Measurements from ENCODE around the gene UBE2O. TPM values are rescaled to one million over a fixed set of nuclear protein-coding genes. Genes with fewer than 3 reads are reported as not detected.

The UBE2O gene
- total RNA-seq, 1 experiment from 2014 or later: 68.9 TPM

DNA sequence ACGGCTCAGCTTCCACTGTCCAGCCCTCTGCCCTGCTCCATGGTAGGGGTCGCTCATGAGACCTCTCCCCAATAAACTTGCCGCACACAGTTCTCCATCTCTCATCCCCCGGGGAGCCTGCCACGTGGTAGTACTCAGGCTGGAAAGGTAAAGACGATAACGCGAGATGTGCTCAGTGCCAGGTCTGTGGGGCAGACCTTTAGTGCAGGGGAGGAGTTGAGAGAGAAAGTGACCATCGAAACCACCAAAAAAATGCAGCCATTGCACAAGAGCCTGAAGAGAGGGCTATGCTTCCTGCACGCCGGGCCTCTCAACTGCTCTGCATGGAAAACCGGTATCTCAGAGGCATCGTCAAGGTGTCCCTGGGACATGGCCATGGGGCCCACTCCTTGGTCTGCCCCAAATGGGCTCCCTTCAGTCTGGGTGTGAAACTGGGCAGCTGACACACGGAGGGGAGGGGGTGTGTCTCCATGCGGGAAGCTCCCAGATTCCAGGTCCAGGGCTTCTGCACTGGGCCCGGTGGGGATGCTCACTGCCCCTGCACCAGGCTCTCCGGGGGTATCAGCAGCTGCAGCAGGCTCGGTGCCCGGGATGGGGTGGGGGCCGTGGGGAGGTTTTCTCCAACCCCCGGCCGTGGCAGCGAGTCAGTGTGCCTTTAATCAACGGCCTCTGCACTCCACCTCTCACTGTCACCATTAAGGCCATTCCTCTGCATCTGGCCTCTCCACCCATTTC is 9.8 kb upstream of the UBE2O start (continued):
- TF ChIP-seq, protein P1, sequence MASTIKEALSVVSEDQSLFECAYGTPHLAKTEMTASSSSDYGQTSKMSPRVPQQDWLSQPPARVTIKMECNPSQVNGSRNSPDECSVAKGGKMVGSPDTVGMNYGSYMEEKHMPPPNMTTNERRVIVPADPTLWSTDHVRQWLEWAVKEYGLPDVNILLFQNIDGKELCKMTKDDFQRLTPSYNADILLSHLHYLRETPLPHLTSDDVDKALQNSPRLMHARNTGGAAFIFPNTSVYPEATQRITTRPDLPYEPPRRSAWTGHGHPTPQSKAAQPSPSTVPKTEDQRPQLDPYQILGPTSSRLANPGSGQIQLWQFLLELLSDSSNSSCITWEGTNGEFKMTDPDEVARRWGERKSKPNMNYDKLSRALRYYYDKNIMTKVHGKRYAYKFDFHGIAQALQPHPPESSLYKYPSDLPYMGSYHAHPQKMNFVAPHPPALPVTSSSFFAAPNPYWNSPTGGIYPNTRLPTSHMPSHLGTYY (CRISPR knock-in tag; IDR thresholded peaks at IDR 0.05): no peak
- TF ChIP-seq RELA (CRISPR knock-in tag; IDR thresholded peaks at IDR 0.05; ENCODE audit: borderline replicate concordance) (no peak), ZNF671 (CRISPR knock-in tag; IDR thresholded peaks at IDR 0.05) (no peak)

DNA sequence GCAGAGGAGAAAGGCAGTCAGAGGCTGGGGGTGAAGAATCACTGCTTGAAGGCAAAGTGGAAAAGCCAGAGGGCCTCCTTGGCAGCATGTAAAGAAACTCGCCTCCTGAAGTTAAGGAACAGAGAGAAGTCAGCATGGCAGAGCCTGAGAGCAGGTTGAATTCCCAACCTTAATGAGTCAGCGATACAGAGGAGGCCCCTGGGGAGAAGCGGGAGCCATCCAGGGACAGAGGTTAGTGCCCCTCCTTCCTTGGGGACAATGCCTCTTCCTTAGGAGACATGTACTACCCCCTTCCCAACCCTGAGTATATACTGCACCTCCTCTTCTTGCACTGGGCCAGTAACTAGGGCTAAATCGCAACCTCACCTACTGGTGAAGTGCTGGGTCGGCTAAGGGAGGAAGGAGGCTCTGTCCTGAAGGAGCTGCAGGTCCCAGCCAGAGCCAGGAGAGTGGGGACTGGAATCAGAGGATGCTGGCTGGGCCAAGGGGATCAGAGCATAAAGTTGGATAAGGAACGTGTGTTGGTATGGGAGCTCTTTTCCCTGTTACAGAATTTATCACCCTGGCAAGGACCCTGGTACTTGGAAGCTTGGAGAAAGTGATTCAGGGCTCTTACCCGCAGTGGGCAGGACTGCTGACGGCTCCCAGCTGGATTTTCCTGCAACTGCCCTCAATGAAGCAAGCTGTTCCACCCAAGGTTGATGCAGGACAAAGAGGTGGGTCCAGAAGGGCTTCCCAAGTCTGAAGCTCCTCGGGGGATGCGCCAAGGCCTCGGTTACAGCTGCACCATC is 9.0 kb upstream of the UBE2O start:
- Mint-ChIP-seq H3K36me3 (no peaks in the 10 kb centered on the region), H3K4me1 (peaks cover 22% of the 10 kb centered on the region), H3K27ac (no peak overlapping the region), H3K4me3 (no peak overlapping the region), H3K27me3 (ENCODE audit: low read depth) (peaks cover 2% of the 10 kb centered on the region; the same call in 1 of the 2 replicates), H3K9me3 (no peaks in the 10 kb centered on the region)
- ChIA-PET CTCF (interaction anchor here (0.6 to 2.8 kb wide), 11 partner anchors 29 to 162 kb away, joined by 3 to 14 read pairs (median 4); no protein-coding TSS in a partner anchor), POLR2A (interaction anchor here (0.6 kb wide), 1 partner anchor 137 kb away, joined by 6 read pairs; no protein-coding TSS in a partner anchor)
- no peak for DNase-seq (ENCODE audit: low spot score)
- ATAC-seq: no peak
- TF ChIP-seq CREM (CRISPR knock-in tag; IDR thresholded peaks at IDR 0.05) (no peak), NFYB (CRISPR knock-in tag; conservative IDR thresholded peaks at IDR 0.05; ENCODE audit: low read depth) (no peak), IRF2 (CRISPR knock-in tag; IDR thresholded peaks at IDR 0.05; ENCODE audit: borderline replicate concordance, low read depth) (no peak), EMX1 (CRISPR knock-in tag; IDR thresholded peaks at IDR 0.05) (no peak), ESRRA (CRISPR knock-in tag; IDR thresholded peaks at IDR 0.05; ENCODE audit: borderline replicate concordance) (no peak), ZBTB21 (CRISPR knock-in tag; IDR thresholded peaks at IDR 0.05; ENCODE audit: borderline replicate concordance) (no peak), ZNF317 (CRISPR knock-in tag; IDR thresholded peaks at IDR 0.05; ENCODE audit: borderline replicate concordance, low read depth) (no peak), ZNF671 (CRISPR knock-in tag; IDR thresholded peaks at IDR 0.05) (no peak)
- TF ChIP-seq, protein P2, sequence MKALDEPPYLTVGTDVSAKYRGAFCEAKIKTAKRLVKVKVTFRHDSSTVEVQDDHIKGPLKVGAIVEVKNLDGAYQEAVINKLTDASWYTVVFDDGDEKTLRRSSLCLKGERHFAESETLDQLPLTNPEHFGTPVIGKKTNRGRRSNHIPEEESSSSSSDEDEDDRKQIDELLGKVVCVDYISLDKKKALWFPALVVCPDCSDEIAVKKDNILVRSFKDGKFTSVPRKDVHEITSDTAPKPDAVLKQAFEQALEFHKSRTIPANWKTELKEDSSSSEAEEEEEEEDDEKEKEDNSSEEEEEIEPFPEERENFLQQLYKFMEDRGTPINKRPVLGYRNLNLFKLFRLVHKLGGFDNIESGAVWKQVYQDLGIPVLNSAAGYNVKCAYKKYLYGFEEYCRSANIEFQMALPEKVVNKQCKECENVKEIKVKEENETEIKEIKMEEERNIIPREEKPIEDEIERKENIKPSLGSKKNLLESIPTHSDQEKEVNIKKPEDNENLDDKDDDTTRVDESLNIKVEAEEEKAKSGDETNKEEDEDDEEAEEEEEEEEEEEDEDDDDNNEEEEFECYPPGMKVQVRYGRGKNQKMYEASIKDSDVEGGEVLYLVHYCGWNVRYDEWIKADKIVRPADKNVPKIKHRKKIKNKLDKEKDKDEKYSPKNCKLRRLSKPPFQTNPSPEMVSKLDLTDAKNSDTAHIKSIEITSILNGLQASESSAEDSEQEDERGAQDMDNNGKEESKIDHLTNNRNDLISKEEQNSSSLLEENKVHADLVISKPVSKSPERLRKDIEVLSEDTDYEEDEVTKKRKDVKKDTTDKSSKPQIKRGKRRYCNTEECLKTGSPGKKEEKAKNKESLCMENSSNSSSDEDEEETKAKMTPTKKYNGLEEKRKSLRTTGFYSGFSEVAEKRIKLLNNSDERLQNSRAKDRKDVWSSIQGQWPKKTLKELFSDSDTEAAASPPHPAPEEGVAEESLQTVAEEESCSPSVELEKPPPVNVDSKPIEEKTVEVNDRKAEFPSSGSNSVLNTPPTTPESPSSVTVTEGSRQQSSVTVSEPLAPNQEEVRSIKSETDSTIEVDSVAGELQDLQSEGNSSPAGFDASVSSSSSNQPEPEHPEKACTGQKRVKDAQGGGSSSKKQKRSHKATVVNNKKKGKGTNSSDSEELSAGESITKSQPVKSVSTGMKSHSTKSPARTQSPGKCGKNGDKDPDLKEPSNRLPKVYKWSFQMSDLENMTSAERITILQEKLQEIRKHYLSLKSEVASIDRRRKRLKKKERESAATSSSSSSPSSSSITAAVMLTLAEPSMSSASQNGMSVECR (CRISPR knock-in tag; IDR thresholded peaks at IDR 0.05; ENCODE audit: borderline replicate concordance): no peak
- TF ChIP-seq, protein P3, sequence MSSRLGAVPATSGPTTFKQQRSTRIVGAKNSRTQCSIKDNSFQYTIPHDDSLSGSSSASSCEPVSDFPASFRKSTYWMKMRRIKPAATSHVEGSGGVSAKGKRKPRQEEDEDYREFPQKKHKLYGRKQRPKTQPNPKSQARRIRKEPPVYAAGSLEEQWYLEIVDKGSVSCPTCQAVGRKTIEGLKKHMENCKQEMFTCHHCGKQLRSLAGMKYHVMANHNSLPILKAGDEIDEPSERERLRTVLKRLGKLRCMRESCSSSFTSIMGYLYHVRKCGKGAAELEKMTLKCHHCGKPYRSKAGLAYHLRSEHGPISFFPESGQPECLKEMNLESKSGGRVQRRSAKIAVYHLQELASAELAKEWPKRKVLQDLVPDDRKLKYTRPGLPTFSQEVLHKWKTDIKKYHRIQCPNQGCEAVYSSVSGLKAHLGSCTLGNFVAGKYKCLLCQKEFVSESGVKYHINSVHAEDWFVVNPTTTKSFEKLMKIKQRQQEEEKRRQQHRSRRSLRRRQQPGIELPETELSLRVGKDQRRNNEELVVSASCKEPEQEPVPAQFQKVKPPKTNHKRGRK (CRISPR knock-in tag; IDR thresholded peaks at IDR 0.05; ENCODE audit: borderline replicate concordance): no peak

DNA sequence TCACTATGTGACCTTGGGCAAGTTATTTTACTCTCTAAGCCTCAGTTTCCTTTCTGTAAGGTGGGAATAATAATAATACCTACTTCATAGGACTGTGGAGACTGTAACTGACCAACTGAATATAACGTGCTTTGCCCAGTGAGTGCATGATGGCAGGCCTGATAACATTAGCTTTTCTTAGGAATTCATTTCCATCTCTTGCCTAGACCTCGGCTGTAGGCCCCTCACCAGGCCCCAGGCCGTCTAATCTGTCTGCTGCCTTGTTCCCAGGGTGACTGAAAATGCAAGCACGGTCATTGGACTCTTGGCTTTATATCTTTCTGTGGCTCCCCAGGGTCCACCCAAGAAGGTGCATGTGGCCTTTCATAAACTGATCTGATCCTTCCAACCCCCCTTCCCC is 6.7 kb upstream of the UBE2O start:
- H3K27ac Mint-ChIP-seq: no peak overlapping the region
- no peak for DNase-seq (ENCODE audit: low spot score)
- H3K36me3 Mint-ChIP-seq: no peaks in the 10 kb centered on the region
- ChIA-PET CTCF (interaction anchor here (0.6 to 3.9 kb wide), 24 partner anchors 17 to 335 kb away, joined by 3 to 68 read pairs (median 12); partner anchors contain the start of genes PRCD, RHBDF2 and ST6GALNAC1), POLR2A (interaction anchor here (0.8 kb wide), 1 partner anchor 31 kb away, joined by 3 read pairs; no protein-coding TSS in a partner anchor)
- peaks cover 2% of the 10 kb centered on the region; the same call in 1 of the 2 replicates for H3K27me3 Mint-ChIP-seq (ENCODE audit: low read depth)
- H3K4me1 Mint-ChIP-seq: peaks cover 14% of the 10 kb centered on the region
- no peak overlapping the region for H3K4me3 Mint-ChIP-seq
- ATAC-seq: no peak
- no peaks in the 10 kb centered on the region for H3K9me3 Mint-ChIP-seq
- no peak for TF ChIP-seq ZNF232 (CRISPR knock-in tag; IDR thresholded peaks at IDR 0.05)
- no peak for TF ChIP-seq ZNF219 (CRISPR knock-in tag; IDR thresholded peaks at IDR 0.05; ENCODE audit: borderline replicate concordance)
- TF ChIP-seq FOXK1 (CRISPR knock-in tag; IDR thresholded peaks at IDR 0.05): no peak
- TF ChIP-seq, protein P4, sequence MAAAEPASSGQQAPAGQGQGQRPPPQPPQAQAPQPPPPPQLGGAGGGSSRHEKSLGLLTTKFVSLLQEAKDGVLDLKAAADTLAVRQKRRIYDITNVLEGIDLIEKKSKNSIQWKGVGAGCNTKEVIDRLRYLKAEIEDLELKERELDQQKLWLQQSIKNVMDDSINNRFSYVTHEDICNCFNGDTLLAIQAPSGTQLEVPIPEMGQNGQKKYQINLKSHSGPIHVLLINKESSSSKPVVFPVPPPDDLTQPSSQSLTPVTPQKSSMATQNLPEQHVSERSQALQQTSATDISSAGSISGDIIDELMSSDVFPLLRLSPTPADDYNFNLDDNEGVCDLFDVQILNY (CRISPR knock-in tag; IDR thresholded peaks at IDR 0.05): no peak
- TF ChIP-seq TP53 (CRISPR knock-in tag; IDR thresholded peaks at IDR 0.05): no peak
- no peak for TF ChIP-seq ZBTB21 (CRISPR knock-in tag; IDR thresholded peaks at IDR 0.05; ENCODE audit: borderline replicate concordance)
- TF ChIP-seq, protein P5, sequence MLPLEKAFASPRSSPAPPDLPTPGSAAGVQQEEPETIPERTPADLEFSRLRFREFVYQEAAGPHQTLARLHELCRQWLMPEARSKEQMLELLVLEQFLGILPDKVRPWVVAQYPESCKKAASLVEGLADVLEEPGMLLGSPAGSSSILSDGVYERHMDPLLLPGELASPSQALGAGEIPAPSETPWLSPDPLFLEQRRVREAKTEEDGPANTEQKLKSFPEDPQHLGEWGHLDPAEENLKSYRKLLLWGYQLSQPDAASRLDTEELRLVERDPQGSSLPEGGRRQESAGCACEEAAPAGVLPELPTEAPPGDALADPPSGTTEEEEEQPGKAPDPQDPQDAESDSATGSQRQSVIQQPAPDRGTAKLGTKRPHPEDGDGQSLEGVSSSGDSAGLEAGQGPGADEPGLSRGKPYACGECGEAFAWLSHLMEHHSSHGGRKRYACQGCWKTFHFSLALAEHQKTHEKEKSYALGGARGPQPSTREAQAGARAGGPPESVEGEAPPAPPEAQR (CRISPR knock-in tag; IDR thresholded peaks at IDR 0.05): no peak
- no peak for TF ChIP-seq ZNF263 (CRISPR knock-in tag; IDR thresholded peaks at IDR 0.05; ENCODE audit: low read depth)
- no peak for TF ChIP-seq EMX1 (CRISPR knock-in tag; IDR thresholded peaks at IDR 0.05)
